Left colon (tissue), 2 donors: ENCODE data around the gene MRAS. TPM values are rescaled to one million over a fixed set of nuclear protein-coding genes. Genes with fewer than 3 reads are reported as not detected.
A peak's percentile ranks its signal among the peaks of the same experiment; 100 is the strongest.

Experiments used
- ATAC-seq: fragments of 200-7000 bp; cut with Tn5 transposase; one replicate; pipeline ENCODE4 v1.9.1; 2020; ENCODE audit warnings: mild to moderate bottlenecking, moderate library complexity
- DNase-seq, 2 donors: peaks; one replicate each; pipeline ENCODE4 v3.0.0-alpha.2; 2020
- intact Hi-C, 2 donors: fragments of 100-400 bp; cut with DNase I in 1 of 2; cut with micrococcal nuclease in 1 of 2; formaldehyde crosslinking; loops; one replicate each; pipeline versions ENCODE4 v1.11.2 to v1.14.0; 2022; cut with DNase I, micrococcal nuclease
- total RNA-seq, 2 donors: library from RNA; stranded (reverse); fragmentation: NEBNext Ultra II Directional; extraction: Animal tissue kit (Norgen Biotek cat#: 25700); gene quantifications; one replicate each; pipeline ENCODE4 v1.2.1, GENCODE V29; 2021
- donor health status: DM: no; HTN: no; CAD: no.
- donor health status: DM: yes; HTN: yes; CAD: no.

Gene MRAS
- total RNA-seq, 2 donors from 2014 or later, result 3.9 to 6.3 TPM

- intact Hi-C loops, result no loop called here
- ATAC-seq (no peak), DNase-seq (no peak)
Measured at GRCh38 chr3:138378331-138378730, 30.0 kb downstream of the MRAS start.

- ATAC-seq (no peak), DNase-seq (no peak)
- intact Hi-C loops, result no loop called here
Measured at GRCh38 chr3:138378990-138379389, 30.6 kb downstream of the MRAS start.

GRCh38 chr3:138381413-138381901 lies 33.1 kb downstream of the MRAS start:
- intact Hi-C loops, result no loop called here
- ATAC-seq (no peak), DNase-seq (no peak)

- no peak for ATAC-seq
- peak; percentile 23 to 52 for DNase-seq
Measured at GRCh38 chr3:138381950-138382715, 33.8 kb downstream of the MRAS start.

GRCh38 chr3:138383715-138384465 lies 35.5 kb downstream of the MRAS start:
- DNase-seq (no peak), ATAC-seq (no peak)
- intact Hi-C loops, result no loop called here

More at GRCh38 chr3:138381950-138382715, 33.8 kb downstream of the MRAS start:
- intact Hi-C loops, result no loop called here

GRCh38 chr3:138384531-138384930 lies 36.2 kb downstream of the MRAS start:
- DNase-seq (no peak), ATAC-seq (no peak)
- intact Hi-C loops, result no loop called here

GRCh38 chr3:138384976-138385375 lies 36.6 kb downstream of the MRAS start:
- DNase-seq (no peak), ATAC-seq (no peak)
- intact Hi-C loops, result no loop called here

- DNase-seq, result no peak
- ATAC-seq, result no peak
Measured at GRCh38 chr3:138389144-138389601, 40.8 kb downstream of the MRAS start.

GRCh38 chr3:138389841-138390581 lies 41.6 kb downstream of the MRAS start:
- intact Hi-C loops, result no loop called here
- DNase-seq (no peak), ATAC-seq (no peak)

More at GRCh38 chr3:138389144-138389601, 40.8 kb downstream of the MRAS start:
- intact Hi-C loops, result no loop called here

- ATAC-seq, result no peak
- intact Hi-C loops, result no loop called here
Measured at GRCh38 chr3:138390582-138390932, 42.2 kb downstream of the MRAS start.

GRCh38 chr3:138394156-138394555 lies 45.8 kb downstream of the MRAS start:
- ATAC-seq, result no peak
- DNase-seq, result no peak
- intact Hi-C loops, result no loop called here

More at GRCh38 chr3:138390582-138390932, 42.2 kb downstream of the MRAS start:
- no peak for DNase-seq

- DNase-seq, result no peak
- ATAC-seq, result no peak
- intact Hi-C loops, result no loop called here
Measured at GRCh38 chr3:138394686-138395085, 46.3 kb downstream of the MRAS start.

- ATAC-seq (no peak), DNase-seq (no peak)
- intact Hi-C loops, result no loop called here
Measured at GRCh38 chr3:138395865-138396751, 47.7 kb downstream of the MRAS start.

GRCh38 chr3:138396752-138397410 lies 48.5 kb downstream of the MRAS start:
- no peak for ATAC-seq
- intact Hi-C loops, result no loop called here
- DNase-seq, result no peak

GRCh38 chr3:138397983-138398382 lies 49.6 kb downstream of the MRAS start:
- ATAC-seq (no peak), DNase-seq (no peak)
- intact Hi-C loops, result no loop called here

GRCh38 chr3:138398791-138399575 lies 50.6 kb downstream of the MRAS start:
- intact Hi-C loops, result no loop called here
- no peak for ATAC-seq
- DNase-seq, result no peak

- ATAC-seq (no peak), DNase-seq (no peak)
- intact Hi-C loops, result no loop called here
Measured at GRCh38 chr3:138399766-138400165, 51.4 kb downstream of the MRAS start.
